Posterior vena cava (tissue), 2 donors: ENCODE results near the gene TIGD4. TPM values are rescaled to one million over a fixed set of nuclear protein-coding genes. Genes with fewer than 3 reads are reported as not detected.

Source experiments
- DNase-seq: peaks from one replicate; pipeline ENCODE4 v3.0.0-alpha.2; 2020; ENCODE audit warnings: low spot score
- intact Hi-C, 2 donors: fragments of 100-400 bp; cut with DNase I; formaldehyde crosslinking; loops; one replicate each; pipeline versions ENCODE4 v1.14.1 to v1.14.2; 2022 to 2023
- total RNA-seq, 2 donors: library from RNA; stranded (reverse); fragmentation: NEBNext Ultra II Directional; extraction: Animal tissue kit (Norgen Biotek cat#: 25700); gene quantifications; one replicate each; pipeline ENCODE4 v1.2.1, GENCODE V29; 2021
- donor health status: DM: yes; HTN: yes; CAD: no.
- donor health status: DM: yes; HTN: yes; CAD: no.

TIGD4 gene
- total RNA-seq, 2 donors from 2014 or later = 0.37 to 0.38 TPM

DNA sequence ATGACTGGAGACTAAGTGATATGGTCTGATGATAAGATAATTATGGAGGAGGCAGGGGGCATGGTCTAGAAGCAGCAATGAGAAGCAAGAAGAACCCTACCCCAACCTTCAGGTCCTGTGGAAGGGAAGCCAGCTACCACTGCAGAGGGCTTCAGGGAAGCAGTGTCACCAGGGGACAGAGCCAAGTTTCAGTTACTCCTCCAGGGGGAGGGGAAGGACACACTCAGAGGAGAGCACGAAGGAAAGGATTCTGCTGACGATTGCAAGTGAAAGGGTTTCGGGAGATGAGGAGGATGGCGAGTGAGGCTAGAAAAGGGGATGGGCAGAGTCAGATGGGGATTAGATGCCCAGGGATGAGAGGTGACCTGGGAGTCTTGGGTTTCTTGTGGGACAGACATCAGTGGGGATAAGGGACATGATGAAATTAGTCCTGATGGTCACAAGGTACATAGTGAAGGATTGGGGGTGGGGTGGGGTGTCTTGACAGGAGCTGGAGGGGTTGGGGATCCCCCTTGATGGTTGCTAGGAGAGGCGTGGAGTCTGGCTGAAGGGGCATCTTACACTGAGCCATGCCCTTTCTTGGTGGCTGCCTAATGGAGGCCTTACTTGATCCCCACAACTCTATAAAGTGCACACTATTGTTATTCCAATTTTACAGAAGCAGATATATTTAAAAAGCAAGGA lies 45.4 kb downstream of the TIGD4 start:
- intact Hi-C loops = no loop called here
- no peak for DNase-seq

DNA sequence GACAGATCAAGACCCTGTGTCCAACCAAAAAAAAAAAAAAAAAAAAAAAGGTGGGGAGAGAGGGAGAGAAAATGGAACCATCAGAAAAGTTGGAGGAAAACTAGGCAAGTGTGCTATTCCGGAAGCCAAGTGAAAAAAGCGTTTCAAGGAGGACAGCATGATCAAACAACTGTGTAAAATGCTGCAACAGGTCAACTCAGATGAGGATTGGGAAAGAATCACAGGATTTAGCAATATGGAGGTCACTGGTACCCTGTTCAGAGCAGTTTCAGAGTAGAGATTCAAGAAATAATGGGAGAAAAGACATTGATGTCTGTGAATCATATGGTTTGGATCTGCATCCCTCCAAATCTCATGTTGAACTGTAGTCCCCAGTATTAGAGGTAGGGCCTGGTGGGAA lies 47.5 kb downstream of the TIGD4 start:
- intact Hi-C loops = no loop called here
- no peak for DNase-seq

DNA sequence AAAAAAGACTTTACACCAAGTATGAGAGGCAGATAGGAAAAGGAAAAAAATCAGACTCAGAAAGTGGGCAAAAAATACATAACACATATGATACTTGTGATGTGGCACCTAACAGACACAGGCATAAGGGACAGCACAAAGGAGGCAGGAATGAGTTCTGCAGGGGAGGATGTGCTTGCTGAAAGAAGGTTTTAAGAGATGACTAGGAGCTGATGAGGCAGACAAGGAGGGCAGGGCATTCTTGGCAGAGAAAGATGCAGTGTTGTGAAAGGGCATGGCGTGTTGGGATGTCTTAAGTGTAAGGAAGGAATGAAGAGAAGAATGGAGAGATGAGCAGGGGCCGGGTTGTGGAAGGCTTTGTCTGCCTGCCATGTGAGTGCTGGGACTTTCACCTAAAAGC lies 50.1 kb downstream of the TIGD4 start:
- DNase-seq = no peak
- intact Hi-C loops = no loop called here

GRCh38 chr4:152728343-152728742 lies 51.2 kb downstream of the TIGD4 start:
- intact Hi-C loops = no loop called here
- no peak for DNase-seq

GRCh38 chr4:152727784-152728183 lies 51.7 kb downstream of the TIGD4 start:
- intact Hi-C loops = no loop called here
- no peak for DNase-seq

GRCh38 chr4:152724494-152724893 lies 55.0 kb downstream of the TIGD4 start:
- intact Hi-C loops = no loop called here
- DNase-seq = no peak

GRCh38 chr4:152723236-152723635 lies 56.3 kb downstream of the TIGD4 start:
- intact Hi-C loops = no loop called here
- DNase-seq = no peak

- intact Hi-C loops = no loop called here
- no peak for DNase-seq
These were observed 59.6 kb downstream of the TIGD4 start for GRCh38 chr4:152719801-152720556.

Other genes with a start within 250 kb of the TIGD4 start
- 10 to 100 TPM; 37.7 to 55.0 TPM for gene FBXW7, start 243.6 kb downstream of the TIGD4 start, total RNA-seq
- gene TMEM154, start 99.7 kb downstream of the TIGD4 start, total RNA-seq = 1 to 10 TPM; 1.5 to 4.0 TPM
- 10 to 100 TPM; 34.0 to 35.5 TPM for gene ARFIP1, start 224 bp upstream of the TIGD4 start, total RNA-seq
- 1 to 10 TPM; 1.2 to 2.4 TPM for gene FHDC1, start 156.6 kb upstream of the TIGD4 start, total RNA-seq